OCI-M2 (cell line): ENCODE results near the gene ADAMTS3.

ENCODE experiments used
- DNase-seq: peaks from one replicate; lab custom pipeline; 2025; ENCODE audit not compliant: unreplicated experiment; lab: John Stamatoyannopoulos, UW

Gene ADAMTS3

DNA sequence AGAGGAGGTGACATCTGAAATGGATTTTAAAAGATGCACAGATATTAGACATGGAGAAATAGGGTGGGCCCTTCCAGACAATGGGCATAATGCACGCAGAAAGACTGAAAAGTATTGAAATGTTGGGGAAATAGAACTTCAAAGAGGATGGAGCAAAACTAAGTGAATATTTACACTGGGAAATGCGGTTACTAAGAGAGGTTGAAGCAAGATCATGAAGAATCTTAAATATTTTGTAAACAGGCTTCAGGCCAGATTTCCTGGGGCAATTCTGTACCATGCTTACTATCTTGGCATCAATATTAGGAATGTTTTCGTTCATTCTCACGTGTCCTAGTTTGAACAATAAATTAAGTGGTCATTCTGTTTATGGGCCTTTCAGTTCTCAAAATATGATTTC is 216.3 kb downstream of the ADAMTS3 start:
- DNase-seq = no peak

DNA sequence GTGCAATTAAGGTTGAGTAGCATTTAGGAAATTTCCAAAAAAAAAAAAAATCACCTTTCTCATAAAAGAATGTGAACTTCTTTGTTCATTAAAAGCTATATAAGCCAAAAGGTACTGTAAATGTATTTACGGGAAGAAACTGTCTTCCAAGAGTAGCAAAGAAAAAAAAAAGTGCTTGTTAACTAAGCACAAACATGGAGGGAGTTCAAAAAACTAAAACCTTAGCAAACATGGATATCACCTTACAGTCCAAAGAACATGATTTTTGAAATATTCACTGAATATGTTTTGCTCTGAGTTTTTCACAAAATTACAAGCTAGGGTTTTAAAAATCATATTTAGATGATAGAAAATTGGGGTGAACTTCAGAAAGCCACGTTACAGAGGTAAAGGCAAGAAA is 217.5 kb downstream of the ADAMTS3 start:
- DNase-seq = no peak

DNA sequence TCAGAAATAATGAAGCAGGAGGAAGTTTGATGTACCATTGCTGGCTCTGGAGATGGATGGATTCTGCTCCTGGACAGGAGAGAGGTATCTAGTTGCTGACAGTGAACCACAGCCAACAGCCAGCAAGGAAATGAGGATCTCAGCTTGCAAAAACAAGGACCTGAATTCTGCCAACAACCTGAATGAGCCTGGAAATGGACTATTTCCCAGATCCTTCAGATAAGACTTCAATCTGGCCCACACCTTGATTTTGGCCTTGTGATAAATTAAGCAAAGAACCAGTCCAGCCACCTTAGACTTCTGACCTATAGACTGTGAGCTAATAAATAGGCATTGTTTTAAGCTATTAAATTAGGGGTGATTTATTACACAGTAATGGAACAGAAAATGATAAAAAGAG is 220.3 kb downstream of the ADAMTS3 start:
- DNase-seq = no peak

DNA sequence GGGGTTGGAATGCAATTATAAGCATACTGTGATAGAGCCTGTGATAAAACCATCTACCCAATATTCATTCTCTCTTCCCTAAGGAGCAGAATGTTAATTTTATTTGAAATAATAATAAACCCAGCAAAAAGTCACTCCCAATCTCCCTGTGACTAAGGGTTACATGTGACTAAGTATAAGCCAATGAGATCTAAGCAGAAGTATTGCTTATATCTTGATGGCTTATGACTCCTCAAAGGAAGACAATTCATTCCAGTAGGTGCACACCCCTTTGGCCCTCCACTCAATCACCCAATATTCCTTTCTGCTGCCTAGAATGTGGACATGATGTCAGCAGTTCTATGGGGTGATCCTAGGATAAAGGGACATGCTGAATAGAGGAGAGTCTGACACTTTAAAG is 224.6 kb downstream of the ADAMTS3 start:
- no peak for DNase-seq

DNA sequence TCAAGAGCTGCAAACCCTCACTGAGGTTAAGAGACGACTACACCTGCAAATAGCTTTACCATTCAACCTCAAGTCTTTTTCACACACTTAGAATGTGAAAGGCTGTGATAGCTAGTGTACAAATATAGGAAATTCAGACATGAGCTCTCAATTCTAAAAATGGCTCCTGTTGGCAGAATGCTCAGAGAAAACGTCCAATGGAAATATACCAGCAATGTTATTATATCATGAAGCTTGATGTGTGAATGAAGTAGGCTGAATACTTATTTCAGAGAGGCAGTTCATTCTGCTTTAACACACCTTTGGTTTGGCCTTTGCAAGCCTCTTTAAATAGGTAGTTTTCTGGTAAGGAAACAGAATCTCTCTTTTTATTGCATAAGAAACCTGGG is 227.6 kb downstream of the ADAMTS3 start:
- no peak for DNase-seq

DNA sequence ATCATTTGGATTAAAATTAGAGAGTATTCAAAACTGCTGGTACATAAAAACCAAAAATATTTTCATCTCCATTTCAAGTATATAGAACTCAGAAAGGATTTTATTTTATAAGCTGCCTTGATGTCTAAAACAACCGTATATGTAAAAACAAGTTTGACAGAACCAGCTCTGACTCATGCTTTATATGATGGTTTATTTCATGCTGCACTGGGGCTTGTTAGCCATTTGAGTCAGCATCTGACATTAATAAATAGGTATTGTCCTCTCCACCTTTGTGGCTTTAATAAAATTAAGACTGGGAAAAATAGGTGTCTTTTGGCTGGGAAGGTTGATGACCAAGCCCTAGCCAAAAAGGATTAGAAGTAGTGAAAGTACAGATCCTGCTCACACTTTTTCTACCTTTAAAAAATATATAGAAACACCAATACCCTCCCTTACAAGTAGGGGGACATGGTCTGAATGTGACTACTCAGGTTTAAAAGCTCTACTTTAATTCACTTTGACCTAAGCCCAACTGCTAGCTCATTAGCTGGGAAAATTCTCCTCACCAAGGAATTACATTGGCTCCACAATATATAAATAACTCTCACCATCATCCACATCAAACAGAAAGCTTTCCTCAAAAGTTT is 228.1 kb downstream of the ADAMTS3 start:
- DNase-seq = no peak

DNA sequence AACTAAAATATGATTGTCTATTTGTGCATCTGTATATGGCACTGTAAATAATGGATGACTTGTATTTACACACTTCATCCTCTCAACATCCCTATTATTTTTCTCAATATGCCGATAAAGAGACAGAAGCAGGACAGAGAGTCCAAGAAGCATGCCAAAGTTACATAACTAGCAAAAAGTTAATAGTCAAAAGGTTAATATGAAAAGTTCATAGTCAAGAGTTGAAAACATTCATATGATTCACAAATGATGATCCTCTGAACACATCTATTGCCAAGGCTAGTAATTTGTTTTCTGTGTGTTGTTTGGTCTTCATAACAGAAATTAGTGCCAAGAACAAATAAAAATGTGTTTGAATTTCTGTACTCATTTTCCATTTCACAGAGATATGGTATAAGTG is 231.0 kb downstream of the ADAMTS3 start:
- no peak for DNase-seq

DNA sequence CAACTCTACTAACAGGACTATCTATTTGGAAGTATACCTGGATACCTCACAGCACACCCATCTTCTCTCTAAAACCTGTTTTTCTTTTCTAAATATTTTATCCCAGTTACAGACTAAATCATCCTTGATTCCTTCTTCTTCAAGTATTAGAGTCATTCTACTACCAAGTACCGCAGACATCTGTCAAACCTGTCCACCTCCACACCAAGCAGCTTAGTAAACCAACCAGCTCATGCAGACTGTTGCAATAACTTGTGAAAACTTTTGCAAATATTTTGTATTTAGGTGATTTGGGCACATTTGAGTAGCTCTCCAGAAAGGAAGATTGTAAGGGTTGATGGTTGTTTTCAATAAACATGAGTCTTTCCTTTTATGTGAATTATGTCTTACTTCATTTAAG is 238.6 kb downstream of the ADAMTS3 start:
- DNase-seq = no peak

DNA sequence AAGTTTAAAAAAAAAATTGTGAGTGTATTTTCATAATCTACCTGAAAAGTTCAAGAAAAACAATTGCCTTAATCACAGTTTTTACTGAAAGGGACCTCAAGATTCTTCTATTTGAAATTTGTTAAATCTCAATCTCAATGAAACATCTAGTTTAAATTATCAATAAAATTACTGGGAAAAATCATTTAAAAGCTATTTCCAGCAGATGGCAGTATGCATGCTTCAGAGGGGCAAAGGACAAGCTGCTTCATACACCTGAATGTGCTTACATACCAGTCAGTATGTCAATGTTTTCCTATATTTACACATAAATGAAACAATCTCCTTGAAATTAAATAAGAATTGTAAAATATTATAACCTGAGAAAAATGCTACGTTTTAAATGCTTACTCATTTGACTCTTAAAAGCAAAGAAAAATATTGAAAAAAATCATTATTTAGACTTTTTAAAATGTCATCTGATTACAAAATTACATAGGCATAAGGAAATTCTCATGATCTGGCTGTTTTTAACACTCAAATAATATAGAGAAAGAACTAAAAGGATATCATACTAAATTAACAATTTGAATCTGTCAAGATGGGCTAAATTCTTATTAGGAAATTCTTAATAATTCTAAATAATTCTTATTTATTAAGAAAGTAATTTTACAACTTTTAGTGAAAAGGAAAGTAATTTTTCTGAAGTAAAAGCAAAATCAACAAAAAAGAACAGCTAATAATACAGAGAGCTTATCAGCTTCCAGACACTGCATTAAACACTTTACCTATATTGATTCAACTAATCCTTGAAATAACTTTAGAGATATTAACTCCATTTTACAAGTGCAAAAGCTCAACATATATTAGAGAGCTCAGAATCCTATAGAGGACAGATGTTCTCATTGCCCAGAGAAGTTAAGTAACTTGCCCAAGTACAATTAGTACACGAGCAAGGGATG is 242.1 kb downstream of the ADAMTS3 start:
- DNase-seq = no peak

DNA sequence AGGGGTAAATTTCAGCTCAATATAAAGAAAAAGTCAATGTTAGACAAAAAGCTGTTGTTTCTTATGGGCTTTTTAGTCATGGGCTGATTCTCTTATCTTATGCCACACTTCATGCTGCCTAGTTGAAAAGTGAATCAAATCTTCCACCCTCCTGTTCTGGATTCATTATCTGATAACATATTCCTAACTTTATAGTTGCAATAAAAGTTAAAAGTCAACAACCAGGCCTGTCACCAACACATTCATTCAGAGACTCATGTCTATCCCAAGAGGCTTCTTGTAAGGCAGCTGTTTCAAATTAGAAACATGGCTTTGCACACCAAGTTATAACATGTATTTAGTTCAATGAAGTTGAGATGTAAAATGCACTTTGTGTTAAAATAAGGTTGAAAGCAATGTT is 243.8 kb downstream of the ADAMTS3 start:
- DNase-seq = no peak

DNA sequence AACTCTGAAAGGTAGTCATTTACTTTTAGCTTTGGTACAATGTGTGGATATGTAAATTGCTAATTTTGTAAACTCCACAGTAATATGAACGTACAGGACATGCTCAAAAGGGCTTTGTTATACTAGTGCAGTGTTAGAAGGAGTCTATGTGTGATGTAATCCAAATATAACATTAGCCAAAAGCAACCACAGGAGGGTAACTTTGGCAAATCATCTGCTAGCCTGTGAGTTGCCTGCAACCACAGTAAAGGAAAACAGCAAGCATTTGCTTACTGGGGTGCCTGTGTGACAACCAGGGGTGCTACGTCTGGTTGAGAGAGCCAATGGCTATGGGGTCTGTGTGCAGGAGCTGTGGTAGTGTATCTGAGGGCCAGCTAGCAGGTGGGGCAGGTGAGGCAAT is 245.8 kb downstream of the ADAMTS3 start:
- DNase-seq = no peak

DNA sequence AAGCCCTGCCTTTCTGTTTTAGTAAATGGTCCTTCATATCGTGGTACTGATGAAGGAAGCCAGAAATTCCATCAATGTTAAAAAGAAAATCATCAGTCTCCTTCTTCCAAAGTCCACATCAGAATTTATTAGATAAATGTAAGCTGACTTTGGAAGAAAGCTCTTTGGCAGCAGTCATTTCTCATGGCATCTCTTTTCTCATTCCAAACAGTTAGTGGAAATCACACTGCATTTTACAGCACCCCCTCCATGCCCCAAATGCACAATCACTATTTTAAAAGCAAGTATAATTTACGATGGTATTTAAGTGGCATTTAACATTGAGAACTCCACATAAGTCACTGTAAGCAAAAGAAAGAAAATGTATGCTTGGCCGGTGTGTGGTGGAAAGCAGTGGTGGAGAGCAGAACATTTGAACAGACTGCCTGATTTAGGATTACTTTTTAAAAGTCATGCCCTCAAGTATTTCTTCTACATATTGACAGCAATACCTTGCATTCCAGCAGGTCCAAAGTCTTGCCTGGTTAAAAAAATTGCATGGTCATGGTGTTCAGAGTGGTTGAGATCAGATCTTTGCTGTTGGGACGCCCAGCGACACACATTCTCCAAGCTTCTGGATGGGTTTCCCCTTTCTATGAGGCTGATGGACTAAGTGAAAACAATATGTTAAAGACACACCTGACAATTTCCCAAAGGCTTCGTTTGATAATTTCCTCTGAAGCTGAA is 248.6 kb downstream of the ADAMTS3 start:
- DNase-seq = no peak

DNA sequence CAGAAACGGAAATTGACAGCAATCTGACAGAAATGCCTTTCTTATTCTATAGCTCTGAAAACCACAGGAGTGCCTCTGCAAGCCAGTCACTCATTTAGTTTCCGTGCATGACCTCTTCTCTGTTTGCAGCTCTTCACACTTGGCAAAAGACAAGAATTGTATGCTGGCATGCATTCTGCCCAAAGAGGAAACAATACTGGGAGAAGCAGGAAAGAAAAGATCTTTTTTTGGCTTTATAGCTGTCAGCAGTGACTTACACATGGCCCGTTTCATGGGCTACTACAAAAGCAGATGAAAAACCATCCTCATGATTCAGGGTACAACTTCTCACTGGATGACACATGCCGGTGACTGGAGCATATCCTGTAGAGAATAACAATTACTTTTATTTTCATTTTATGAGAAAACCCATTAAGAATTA is 249.4 kb downstream of the ADAMTS3 start:
- no peak for DNase-seq

DNA sequence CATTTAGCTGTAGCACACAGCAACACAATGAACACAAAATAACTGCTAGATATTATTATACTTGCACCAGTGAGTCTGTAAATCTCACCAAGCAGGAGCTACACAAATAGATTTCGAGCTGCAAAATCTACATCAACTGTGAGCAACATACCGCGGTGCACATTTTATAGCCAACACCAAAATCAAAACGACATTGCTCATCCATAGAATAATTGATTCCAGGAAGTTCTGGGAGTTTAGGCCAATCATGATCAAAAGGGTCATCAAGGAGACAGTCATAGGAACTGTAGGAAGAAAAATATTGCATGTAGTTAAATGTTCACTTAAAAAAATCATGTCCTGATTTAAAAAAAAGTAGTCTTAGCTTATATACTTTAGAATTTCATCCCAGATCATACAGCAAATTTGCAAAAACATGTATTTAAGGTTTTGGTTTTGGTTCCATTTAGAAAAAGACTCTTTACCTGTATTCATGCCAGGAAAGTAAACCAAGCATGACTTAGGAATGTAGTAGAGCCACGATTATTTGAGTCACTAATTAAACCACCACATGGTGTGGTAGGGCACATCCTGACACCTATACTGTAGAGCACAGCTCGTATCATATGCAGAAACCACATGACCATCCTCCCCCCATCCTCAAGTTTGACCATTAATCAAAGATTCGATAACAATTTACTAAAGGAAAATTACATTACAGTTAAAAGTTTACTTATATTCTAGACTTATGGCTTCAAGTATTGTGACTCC is 250.4 kb downstream of the ADAMTS3 start:
- DNase-seq = no peak

DNA sequence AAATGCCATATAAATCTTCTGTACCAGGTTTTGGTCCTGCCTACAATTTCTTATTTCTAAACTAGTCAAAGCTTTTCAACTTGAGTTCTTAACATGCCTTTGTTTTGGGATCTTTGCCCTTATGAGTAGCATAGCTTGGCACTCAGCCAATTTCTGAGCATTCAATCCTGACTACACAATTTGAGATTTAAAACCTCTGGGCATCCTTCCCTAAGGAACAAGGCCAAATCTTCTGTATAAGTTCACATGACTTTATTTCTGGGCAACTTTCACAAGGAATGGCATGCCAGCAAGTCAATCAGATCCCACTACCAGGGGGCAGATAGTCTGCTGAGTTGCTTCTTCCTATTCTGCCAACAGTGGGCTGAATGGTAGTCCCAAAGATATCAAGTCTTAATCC is 254.2 kb downstream of the ADAMTS3 start:
- no peak for DNase-seq

DNA sequence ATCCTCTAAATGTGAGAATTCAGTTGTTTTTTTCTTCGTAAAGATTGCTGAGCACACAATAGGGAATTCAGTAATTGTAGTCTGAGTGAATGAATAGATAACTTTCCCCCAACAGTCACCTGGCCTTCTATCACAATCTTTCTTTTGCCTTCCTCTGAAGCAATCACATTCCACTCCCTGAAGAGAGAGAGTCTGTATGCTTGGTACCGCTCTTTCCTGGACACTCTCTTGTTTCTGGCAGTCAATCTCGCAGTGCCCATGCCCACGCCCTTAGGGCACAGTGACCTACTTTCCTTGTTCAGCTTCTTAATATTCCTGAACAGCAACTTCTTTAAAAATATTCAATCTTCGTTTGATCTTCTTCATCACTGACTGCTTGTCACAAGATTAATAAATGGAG is 255.9 kb downstream of the ADAMTS3 start:
- DNase-seq = no peak

DNA sequence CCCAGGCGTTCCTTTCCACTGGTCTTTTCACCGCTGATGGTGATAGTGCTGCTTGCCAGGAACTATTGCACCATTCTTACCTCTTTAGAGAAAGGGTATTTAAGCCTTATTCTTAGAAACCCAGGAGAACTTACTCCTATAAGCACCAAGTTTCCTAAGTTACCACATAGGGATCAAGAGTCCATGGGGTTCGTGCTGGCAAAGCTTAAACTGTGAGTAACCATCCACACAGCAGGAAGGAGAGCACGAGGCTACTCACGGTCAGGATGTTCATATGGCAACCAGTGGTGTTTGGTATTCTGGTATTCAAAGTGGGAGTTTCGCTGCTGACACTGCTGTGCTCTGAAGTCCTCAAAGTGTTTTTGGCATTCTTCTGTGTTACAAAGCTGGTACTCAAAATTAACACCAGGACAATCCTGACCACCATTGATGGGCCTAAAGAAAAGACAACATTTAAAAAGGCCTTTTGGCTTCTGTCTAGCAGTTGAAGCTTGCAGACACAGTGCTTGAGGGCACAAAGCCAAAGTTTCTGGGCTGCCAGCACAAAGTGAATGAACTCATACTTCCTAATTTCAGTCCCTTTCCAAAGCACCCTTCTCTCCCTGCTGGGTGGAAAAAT is 256.9 kb downstream of the ADAMTS3 start:
- no peak for DNase-seq

DNA sequence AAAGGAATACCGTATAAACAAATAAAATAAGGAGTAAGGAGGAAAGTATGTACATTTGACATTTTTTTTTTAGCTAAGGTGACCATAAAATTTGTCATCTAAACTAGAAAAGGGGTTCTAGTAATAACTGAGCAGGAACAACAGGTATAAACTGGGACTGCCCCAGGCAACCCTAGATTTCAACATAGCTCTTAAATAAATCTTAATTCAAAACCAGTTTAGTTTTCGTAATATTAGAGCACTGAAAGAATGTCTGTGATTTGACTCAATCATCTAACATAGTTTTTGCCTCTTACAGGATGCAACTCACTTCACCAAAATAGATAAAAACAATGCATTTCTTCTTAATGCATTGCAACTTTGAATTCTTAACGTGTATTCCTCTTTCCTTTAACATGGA is 257.7 kb downstream of the ADAMTS3 start:
- DNase-seq = no peak

DNA sequence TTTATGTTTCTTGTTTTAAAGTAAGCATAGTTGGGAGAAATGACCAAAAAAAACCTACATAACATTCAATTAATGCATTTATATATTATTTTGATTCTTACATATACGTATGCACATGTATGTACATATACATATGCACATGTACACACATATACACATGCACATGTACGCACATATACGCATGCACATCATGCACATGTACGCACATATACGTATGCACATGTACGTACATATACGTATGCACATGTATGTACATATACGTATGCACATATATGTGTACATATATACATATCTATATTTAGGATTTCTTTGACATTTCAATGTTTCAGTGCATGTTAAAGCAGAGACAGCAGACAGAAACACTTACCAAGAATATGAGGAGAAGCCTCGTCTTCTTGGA is 263.4 kb downstream of the ADAMTS3 start:
- DNase-seq = no peak

DNA sequence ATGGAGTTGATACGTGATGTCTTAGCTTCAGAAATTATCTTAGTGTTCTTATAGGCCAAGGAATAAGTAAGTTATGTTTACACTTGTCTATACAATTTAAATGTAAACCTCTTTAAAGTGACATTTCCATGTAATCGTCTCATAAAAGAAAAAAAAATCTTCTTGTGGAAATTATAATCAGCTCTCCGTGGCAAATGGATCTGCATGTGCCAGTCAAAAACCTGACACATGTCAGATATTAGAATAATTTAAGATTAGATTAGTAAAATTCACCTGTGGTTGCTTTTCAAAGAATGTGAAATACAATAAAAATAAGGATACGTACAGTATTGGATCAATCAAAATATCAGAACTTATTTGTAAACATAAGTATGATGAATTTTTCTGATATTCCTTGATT is 263.9 kb downstream of the ADAMTS3 start:
- no peak for DNase-seq
